GM12874 (cell line): ENCODE data around the gene NEDD9.

Experiments
- CTCF ChIP-seq: IDR thresholded peaks from 2 replicates; pipeline ENCODE4 v1.5.1; 2011; ENCODE audit warnings: low read depth, mild to moderate bottlenecking, control low read depth, low read length, moderate library complexity; ENCODE audit not compliant: insufficient read depth

The NEDD9 gene

GRCh38 chr6:11174242-11174611 lies 58.2 kb downstream of the NEDD9 start:
- TF ChIP-seq CTCF = no peak

GRCh38 chr6:11172501-11173327 lies 59.8 kb downstream of the NEDD9 start:
- peak; percentile 80 for TF ChIP-seq CTCF

GRCh38 chr6:11171952-11172351 lies 60.5 kb downstream of the NEDD9 start:
- TF ChIP-seq CTCF = no peak

- TF ChIP-seq CTCF = no peak
Measured at GRCh38 chr6:11168091-11168635, 64.3 kb downstream of the NEDD9 start.

GRCh38 chr6:11166948-11167347 lies 65.5 kb downstream of the NEDD9 start:
- no peak for TF ChIP-seq CTCF

GRCh38 chr6:11164717-11165646 lies 67.5 kb downstream of the NEDD9 start:
- TF ChIP-seq CTCF = no peak

- TF ChIP-seq CTCF = no peak
Measured at GRCh38 chr6:11163932-11164331, 68.5 kb downstream of the NEDD9 start.
